ENCODE results near the gene PRKCE. TPM values are rescaled to one million over a fixed set of nuclear protein-coding genes. Genes with fewer than 3 reads are reported as not detected.
A peak's percentile ranks its signal among the peaks of the same experiment; 100 is the strongest.

Gene PRKCE
- polyA plus RNA-seq, 1 of the 3 experiments (the other 2 are of a cell fraction), result 16.3 TPM

DNA sequence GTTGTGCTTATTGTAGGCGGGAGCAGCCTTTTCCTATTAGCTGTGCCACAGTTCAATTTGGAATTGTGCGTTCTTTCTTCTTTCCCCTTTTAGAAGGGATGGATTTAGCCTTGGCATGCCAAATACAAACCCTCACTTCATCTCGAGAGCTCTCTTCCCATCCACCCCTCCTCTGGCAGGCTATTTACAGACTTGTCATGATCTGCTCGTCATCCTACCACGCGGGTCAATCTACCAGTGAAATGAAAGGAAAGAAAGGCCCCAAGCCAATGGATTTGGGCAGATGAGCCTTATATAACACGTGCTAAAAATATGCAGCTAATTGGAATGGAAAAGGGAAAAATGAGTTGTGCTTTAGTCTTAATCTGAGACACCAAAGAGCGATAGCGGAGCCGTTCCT is 277.5 kb downstream of the PRKCE start:
- CTCF ChIA-PET, result interaction anchor here (0.7 to 4.9 kb wide), 7 partner anchors 14 to 295 kb away, joined by 3 to 23 read pairs (median 5); no protein-coding TSS in a partner anchor
- POLR2A ChIA-PET, result interaction anchor here (1.5 kb wide), 1 partner anchor 278 kb away, joined by 3 read pairs; no protein-coding TSS in a partner anchor
- H3F3A ChIP-seq (replicated peaks; ENCODE audit: insufficient read depth), result no peaks in the 10 kb centered on the region
- no peak overlapping the region for H3K4me3 ChIP-seq (ENCODE audit: low read depth in 2 of 2, low read length in 1 of 2)
- no peaks in the 10 kb centered on the region for H3K9me3 ChIP-seq
- no peak overlapping the region for H3K4me2 ChIP-seq
- H3K27me3 ChIP-seq (ENCODE audit: insufficient read depth), result no peaks in the 10 kb centered on the region
- no peak overlapping the region for H3K27ac ChIP-seq (ENCODE audit: low read depth in 2 of 2, low read length in 1 of 2)
- H3K9me2 ChIP-seq, result no peaks in the 10 kb centered on the region
- H3K9ac ChIP-seq, result no peak overlapping the region
- H3K79me2 ChIP-seq (ENCODE audit: insufficient read depth), result no peaks in the 10 kb centered on the region
- H4K20me1 ChIP-seq (ENCODE audit: insufficient read depth), result no peaks in the 10 kb centered on the region
- no peaks in the 10 kb centered on the region for H3K36me3 ChIP-seq (replicated peaks in 1 of 2; ENCODE audit: control insufficient read depth in 1 of 2, insufficient read depth in 2 of 2, low read length in 1 of 2)
- no peak overlapping the region for H2AFZ ChIP-seq (ENCODE audit: low read depth)
- no peak for TF ChIP-seq IRF3 (IDR thresholded peaks at IDR 0.05; ENCODE audit: low read depth, low read length)
- TF ChIP-seq GABPA (IDR thresholded peaks at IDR 0.05; ENCODE audit: low read depth), result no peak
- TF ChIP-seq FOXM1 (IDR thresholded peaks at IDR 0.05; ENCODE audit: low read depth), result no peak
- no peak for TF ChIP-seq TEAD4 (IDR thresholded peaks at IDR 0.05; ENCODE audit: borderline replicate concordance, insufficient read depth)
- no peak for TF ChIP-seq SMC3 (IDR thresholded peaks at IDR 0.05; ENCODE audit: low read depth, low read length)
- no peak for TF ChIP-seq MXI1 (IDR thresholded peaks at IDR 0.05; ENCODE audit: low read depth, low read length)
- WGBS (ENCODE audit: low lambda C conversion rate), result 92% methylated on average over 10 of the region's 10 CpGs
- peaks cover 0 to 24% of the 10 kb centered on the region in 2 experiments; a peak in 1 of 4 replicates for H3K4me1 ChIP-seq (ENCODE audit: control insufficient read depth in 1 of 2, insufficient read depth in 2 of 2, low read depth in 1 of 2, low read length in 1 of 2)
- DNase-seq, result no peak

- CTCF ChIA-PET, result interaction anchor here (0.7 to 4.9 kb wide), 7 partner anchors 13 to 296 kb away, joined by 3 to 23 read pairs (median 4); no protein-coding TSS in a partner anchor
- POLR2A ChIA-PET, result no interaction called here
- no peaks in the 10 kb centered on the region for H3K9me2 ChIP-seq
- TF ChIP-seq, protein P1, sequence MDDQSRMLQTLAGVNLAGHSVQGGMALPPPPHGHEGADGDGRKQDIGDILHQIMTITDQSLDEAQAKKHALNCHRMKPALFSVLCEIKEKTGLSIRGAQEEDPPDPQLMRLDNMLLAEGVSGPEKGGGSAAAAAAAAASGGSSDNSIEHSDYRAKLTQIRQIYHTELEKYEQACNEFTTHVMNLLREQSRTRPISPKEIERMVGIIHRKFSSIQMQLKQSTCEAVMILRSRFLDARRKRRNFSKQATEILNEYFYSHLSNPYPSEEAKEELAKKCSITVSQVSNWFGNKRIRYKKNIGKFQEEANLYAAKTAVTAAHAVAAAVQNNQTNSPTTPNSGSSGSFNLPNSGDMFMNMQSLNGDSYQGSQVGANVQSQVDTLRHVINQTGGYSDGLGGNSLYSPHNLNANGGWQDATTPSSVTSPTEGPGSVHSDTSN (IDR thresholded peaks at IDR 0.05), result no peak
- TF ChIP-seq JUND (IDR thresholded peaks at IDR 0.05) (no peak), RAD21 (IDR thresholded peaks at IDR 0.05; ENCODE audit: low read length) (no peak), NFIC (IDR thresholded peaks at IDR 0.05; ENCODE audit: borderline replicate concordance) (no peak), MEF2A (IDR thresholded peaks at IDR 0.05; ENCODE audit: borderline replicate concordance, low read depth) (no peak), GATA2 (CRISPR knock-in tag; IDR thresholded peaks at IDR 0.05) (no peak), TCF12 (IDR thresholded peaks at IDR 0.05) (no peak), RFX5 (IDR thresholded peaks at IDR 0.05; ENCODE audit: low read length) (no peak), MXI1 (IDR thresholded peaks at IDR 0.05; ENCODE audit: low read depth, low read length) (no peak), RCOR1 (IDR thresholded peaks at IDR 0.05; ENCODE audit: low read length) (no peak), USF1 (IDR thresholded peaks at IDR 0.05; ENCODE audit: borderline replicate concordance, low read depth) (no peak), CTCF (IDR thresholded peaks at IDR 0.05) (no peak), RXRA (IDR thresholded peaks at IDR 0.05; ENCODE audit: borderline replicate concordance, low read depth) (no peak)
- TF ChIP-seq, protein P2, sequence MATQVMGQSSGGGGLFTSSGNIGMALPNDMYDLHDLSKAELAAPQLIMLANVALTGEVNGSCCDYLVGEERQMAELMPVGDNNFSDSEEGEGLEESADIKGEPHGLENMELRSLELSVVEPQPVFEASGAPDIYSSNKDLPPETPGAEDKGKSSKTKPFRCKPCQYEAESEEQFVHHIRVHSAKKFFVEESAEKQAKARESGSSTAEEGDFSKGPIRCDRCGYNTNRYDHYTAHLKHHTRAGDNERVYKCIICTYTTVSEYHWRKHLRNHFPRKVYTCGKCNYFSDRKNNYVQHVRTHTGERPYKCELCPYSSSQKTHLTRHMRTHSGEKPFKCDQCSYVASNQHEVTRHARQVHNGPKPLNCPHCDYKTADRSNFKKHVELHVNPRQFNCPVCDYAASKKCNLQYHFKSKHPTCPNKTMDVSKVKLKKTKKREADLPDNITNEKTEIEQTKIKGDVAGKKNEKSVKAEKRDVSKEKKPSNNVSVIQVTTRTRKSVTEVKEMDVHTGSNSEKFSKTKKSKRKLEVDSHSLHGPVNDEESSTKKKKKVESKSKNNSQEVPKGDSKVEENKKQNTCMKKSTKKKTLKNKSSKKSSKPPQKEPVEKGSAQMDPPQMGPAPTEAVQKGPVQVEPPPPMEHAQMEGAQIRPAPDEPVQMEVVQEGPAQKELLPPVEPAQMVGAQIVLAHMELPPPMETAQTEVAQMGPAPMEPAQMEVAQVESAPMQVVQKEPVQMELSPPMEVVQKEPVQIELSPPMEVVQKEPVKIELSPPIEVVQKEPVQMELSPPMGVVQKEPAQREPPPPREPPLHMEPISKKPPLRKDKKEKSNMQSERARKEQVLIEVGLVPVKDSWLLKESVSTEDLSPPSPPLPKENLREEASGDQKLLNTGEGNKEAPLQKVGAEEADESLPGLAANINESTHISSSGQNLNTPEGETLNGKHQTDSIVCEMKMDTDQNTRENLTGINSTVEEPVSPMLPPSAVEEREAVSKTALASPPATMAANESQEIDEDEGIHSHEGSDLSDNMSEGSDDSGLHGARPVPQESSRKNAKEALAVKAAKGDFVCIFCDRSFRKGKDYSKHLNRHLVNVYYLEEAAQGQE (IDR thresholded peaks at IDR 0.05; ENCODE audit: low read depth, low read length), result no peak
These were observed 278.4 kb downstream of the PRKCE start for GRCh38 chr2:45929674-45930395.

More at GRCh38 chr2:45929674-45930395, 278.4 kb downstream of the PRKCE start:
- Histone ChIP-seq H4K20me1 (ENCODE audit: insufficient read depth) (no peaks in the 10 kb centered on the region), H3K27ac (ENCODE audit: low read depth in 2 of 2, low read length in 1 of 2) (peak overlapping the region in 1 of 2 experiments; percentile 7; a peak in 1 of 4 replicates), H3K79me2 (ENCODE audit: insufficient read depth) (no peaks in the 10 kb centered on the region), H3K4me3 (ENCODE audit: low read depth in 2 of 2, low read length in 1 of 2) (no peak overlapping the region), H3F3A (replicated peaks; ENCODE audit: insufficient read depth) (no peaks in the 10 kb centered on the region), H3K36me3 (replicated peaks in 1 of 2; ENCODE audit: control insufficient read depth in 1 of 2, insufficient read depth in 2 of 2, low read length in 1 of 2) (no peaks in the 10 kb centered on the region), H2AFZ (ENCODE audit: low read depth) (no peak overlapping the region), H3K27me3 (ENCODE audit: insufficient read depth) (no peaks in the 10 kb centered on the region), H3K4me1 (ENCODE audit: control insufficient read depth in 1 of 2, insufficient read depth in 2 of 2, low read depth in 1 of 2, low read length in 1 of 2) (peaks cover 0 to 21% of the 10 kb centered on the region in 2 experiments; a peak in 1 of 4 replicates), H3K9me3 (no peaks in the 10 kb centered on the region), H3K4me2 (no peak overlapping the region), H3K9ac (no peak overlapping the region)
- no peak for DNase-seq
- WGBS (ENCODE audit: low lambda C conversion rate), result 88% methylated on average over 6 of the region's 6 CpGs

Data from SK-N-SH (cell line).